Fibroblast of skin of abdomen (primary cell): Measurements from ENCODE around the gene MAT2B. TPM values are rescaled to one million over a fixed set of nuclear protein-coding genes. Genes with fewer than 3 reads are reported as not detected.
A peak's percentile ranks its signal among the peaks of the same experiment; 100 is the strongest.

ENCODE experiments used
- DNase-seq: peaks from one replicate; pipeline ENCODE4 v3.0.0-alpha.2; 2013
- polyA plus RNA-seq, 2 experiments: library from polyadenylated mRNA; unstranded; fragments of 120-200 nt; gene quantifications; one replicate each; pipeline ENCODE4 v1.2.1, GENCODE V29; 2013; ENCODE audit not compliant: insufficient read length in 2 of 2

The MAT2B gene
- polyA plus RNA-seq (2013, experiment 1 of 2; ENCODE audit: insufficient read length) = 65.8 TPM
- polyA plus RNA-seq (2013, experiment 2 of 2; ENCODE audit: insufficient read length) = 65.3 TPM

DNA sequence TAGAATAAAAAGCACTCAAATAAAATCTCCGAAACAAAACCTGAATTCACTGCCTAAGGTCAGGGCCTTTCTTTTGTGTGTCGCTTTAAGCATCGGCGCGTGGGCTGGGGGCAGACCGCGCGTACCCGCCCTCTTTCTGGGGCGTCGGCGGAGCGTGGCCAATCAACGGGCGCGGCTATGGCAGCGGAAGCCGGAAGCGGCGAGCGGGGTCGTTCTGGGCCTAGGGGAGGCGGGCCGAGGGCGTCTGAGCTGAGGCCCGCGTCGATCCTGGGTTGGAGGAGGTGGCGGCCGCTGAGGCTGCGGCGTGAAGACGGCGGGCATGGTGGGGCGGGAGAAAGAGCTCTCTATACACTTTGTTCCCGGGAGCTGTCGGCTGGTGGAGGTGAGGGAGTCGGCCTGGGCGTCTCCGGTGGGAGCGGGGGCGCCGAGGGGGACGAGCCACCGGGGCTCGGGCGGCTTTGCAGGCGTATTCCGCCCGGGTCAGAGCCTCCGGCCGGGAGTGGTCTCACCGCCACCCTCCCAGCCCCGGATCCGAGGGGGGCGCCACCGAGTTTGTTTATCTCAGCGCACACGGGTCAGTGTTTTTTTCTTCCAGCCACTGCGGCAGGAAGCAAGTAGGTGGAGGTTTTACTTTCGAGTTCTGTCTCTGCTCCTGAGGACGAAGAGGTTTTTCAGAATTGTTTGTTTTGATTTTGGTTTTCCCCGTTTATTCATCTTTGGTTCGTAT lies at the start of gene MAT2B:
Gene MAT2B (plus strand): TSS at position 252 of the 727 bp plus-strand sequence. CDS start 68 bp downstream, at position 320.
- DNase-seq = peak; percentile 95

DNA sequence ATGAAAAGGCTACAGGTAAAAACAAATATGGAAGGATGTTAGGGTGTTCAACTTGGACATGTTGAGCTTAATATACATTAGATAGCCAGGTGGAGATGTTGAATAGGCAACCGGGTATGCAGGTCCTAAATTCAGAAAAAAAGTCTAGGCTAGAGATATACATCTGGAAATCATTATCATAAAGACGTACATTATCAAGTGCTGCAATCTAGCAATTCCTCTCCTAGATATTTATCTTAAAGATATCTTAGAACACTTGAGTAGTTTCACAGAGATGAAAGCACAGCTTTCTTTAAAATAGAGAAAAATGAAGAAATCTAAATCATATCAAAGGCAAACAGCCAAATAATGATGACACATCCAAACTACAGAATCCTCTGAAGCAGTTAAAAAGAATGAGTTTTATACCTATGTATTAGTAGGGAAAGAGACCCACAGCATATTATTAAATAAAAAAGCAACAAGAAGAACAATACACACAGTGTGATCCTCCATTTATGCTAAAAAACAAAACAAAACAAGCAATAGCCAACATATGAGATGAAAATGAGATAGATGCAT lies 49.3 kb upstream of the MAT2B start:
- DNase-seq = no peak

GRCh38 chr5:163456840-163457239 lies 48.6 kb upstream of the MAT2B start:
- DNase-seq = no peak

DNA sequence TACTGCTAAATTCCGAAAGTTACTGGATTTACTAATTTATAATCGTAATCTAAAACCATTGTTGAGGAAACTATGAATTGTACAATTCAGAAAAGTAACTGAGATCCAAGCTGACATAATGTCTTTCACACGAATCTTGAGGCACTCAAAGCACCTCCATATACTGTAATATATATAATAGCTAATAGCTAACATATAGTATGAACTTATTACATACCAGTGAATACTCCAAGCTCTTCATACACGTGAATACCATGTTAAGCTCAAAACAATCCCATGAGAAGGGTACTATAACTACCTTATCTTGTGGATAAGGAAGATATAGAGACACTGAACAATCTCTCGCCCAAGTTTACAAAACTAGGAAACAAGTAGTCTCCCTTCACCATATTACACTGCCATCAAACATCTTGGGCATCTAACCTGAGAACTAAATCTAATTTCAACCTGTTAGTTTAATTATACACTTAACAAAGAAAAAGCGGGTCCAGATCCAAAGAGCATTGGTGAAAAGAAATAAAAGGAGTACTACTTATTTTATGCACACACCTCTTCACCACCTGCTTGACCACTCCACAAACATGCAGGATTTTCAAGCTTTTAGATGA lies 46.5 kb upstream of the MAT2B start:
- no peak for DNase-seq

DNA sequence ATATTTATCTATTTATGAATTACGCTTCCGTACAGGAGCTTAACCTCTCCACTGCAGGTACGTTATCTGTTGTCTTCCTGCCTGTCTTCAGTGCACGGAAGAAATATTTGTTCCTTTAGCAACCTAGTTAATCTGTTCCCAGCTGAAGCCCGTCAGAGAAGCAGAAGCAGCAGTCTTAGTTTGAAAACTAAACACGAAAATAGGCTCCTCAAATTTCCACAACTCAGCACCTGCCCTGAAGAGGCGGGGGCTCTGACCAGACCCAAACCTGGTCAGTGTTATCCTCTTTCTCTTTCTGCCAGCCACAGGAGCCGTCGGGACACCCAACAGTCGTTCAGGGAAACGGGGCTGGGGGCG lies 46.0 kb upstream of the MAT2B start:
- DNase-seq = no peak

DNA sequence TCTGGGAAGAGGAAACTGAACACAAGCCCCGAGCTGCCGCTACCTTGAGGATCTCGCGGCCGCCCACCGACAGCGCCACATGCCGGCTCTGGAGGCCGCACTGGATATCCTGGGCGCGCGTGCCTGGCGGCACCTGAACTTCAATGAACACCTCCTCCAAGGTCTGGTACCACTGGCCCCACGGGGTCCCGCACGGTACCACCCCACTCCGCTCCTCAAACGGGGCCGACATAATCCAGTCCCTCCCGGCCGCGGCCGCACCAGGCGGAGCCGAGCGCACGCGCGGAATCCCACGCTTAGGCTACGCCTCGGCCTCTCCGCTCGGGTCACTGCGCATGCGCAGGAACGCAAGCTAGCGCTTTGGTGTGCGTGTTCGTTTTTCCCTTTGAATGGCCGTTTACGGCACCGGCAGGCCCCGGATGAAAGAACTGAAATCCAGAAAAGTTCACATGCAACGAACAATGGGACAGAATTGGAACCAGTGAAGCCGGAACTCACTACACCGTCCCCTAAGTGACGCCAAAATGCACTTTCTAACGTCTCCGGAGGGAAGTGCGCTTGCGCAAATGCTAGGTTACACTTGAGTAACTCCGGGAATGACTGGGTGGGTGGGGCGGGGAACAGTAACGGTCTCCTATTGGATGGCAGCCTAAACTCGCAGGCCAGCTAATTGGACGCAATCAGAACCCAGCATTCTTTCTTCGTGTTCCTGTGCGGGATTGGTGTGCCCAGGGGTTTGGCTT lies 45.4 kb upstream of the MAT2B start, which contains the start of gene NUDCD2:
Gene NUDCD2 (minus strand): TSS at position 284 of the 743 bp plus-strand sequence. CDS start 52 bp downstream, at position 232.
- DNase-seq = peak; percentile 99

- DNase-seq = no peak
Observed at GRCh38 chr5:163460562-163461171, 44.8 kb upstream of the MAT2B start, which contains the start of gene HMMR. HMMR (plus strand) TSS chr5:163460632; CDS start chr5:163460693, 61 bp downstream.

- DNase-seq = no peak
Observed at GRCh38 chr5:163463063-163463435, 42.4 kb upstream of the MAT2B start.

DNA sequence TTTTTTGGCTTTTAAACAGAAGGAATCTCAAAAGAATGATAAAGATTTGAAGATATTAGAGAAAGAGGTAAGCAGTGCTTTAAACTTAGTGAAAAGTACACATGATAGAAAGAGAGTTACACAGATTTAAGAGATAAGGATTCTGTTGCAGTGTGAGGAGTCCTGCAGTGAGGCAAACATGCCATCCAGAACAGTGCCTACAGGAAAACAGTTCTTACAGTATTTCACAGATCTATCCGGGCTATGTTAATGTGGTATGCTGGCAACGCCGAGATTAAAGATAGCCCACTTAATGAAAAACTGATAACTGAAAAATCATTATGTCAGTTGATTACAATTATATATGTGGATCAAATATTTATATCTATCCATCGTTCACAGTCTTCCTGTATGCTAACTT lies 37.7 kb upstream of the MAT2B start:
- DNase-seq = no peak

GRCh38 chr5:163473635-163474243 lies 31.7 kb upstream of the MAT2B start:
- no peak for DNase-seq

GRCh38 chr5:163475411-163475810 lies 30.0 kb upstream of the MAT2B start:
- no peak for DNase-seq

GRCh38 chr5:163478126-163478981 lies 27.1 kb upstream of the MAT2B start:
- no peak for DNase-seq

DNA sequence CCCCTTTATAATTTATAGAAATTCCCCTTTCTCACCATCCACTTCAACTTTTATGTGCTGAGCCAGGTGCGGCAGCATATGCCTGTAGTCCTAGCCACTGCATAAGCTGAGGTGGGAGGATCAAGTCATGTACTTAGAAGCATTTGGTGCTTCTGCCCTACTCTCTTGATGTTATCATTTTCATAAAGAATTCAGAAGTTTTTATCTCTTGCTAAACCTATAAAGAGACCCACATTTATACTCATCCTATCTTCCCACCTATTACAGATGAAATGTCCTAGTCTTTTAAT lies 26.5 kb upstream of the MAT2B start:
- no peak for DNase-seq

GRCh38 chr5:163489055-163489744 lies 16.2 kb upstream of the MAT2B start:
- peak; percentile 10 for DNase-seq

GRCh38 chr5:163489745-163490075 lies 15.7 kb upstream of the MAT2B start:
- DNase-seq = no peak

GRCh38 chr5:163496286-163496685 lies 9.1 kb upstream of the MAT2B start:
- peak; percentile 48 for DNase-seq

DNA sequence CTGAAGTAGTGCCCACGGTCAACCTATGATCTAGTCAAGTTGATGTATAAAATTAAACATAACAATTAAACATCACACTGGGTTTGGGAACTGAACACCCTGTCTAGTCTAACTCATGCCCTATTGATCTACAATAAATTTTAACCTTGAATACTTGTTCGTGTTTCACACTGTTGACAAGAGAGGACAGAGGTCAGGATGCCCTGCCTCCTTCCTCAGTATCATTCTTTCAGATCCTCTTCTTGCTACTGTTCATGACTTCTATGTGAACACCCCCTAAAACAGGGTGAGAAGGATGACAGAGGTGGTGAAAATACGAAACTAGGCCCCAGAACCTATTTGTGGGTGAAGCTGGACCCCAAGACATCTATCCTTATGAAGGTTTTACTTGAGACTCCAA lies 8.1 kb upstream of the MAT2B start:
- no peak for DNase-seq

- peak; percentile 51 for DNase-seq
Observed at GRCh38 chr5:163498886-163499285, 6.5 kb upstream of the MAT2B start.

DNA sequence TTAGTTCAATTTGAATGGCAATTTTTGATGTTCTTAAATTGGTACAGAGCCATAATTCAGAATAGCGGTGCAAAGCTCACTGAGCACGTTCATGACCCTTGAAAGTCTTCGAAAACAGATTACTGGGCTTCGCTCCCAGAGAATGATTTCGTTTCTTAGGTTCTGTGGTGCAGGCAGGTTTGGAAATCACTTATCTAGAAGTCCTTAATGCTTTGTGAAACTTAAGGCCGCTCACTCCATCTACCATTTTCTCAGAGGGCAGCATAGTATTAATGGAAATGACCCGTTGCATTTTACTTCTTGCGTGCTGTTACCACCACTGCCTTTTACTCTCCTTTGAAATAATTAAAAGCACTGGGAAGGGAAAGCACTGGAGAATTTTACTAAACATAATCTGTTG lies 2.9 kb upstream of the MAT2B start:
- no peak for DNase-seq

DNA sequence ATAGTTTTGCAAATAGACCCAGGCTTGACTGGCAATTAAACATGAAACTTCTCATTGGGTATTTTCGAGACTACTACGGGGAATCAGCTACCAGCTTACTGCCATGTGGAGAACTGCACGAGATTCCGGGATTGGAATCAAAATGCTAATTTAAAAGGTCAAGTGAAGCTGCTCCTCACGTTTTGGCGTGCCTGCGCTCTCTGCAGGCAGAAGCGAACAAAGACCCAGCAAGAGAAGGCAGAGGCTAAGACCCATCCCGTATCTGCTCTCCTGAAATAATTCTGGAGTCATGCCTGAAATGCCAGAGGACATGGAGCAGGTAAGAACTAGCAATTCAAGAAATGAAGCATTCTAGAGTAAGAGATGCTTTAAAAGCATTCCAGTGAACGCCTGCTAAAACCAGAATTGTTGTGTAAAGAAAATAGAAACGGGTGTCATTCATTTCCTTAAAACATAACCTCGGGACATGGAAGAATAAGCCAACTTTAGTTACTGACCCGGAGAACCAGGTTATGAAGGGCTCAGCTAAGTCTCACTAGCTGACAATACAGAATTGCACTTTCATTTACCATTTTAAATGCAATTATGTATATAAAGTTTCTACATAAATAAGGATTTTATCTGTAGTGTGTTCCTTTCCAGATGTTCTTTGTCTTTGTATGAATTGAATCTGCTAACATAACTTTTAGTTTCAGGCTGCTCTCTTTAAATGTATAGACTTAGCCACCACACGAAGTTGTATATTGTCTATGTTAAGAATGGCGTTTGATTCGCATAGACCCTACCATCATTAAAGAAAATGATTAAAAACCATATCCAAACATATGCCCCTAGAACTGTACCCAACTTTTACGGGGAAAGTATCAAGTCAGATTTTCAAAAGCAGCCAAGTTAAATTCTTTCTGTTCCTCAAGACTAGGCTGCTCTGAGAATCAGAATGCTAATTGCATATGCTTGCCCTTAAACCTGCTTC lies 2.0 kb upstream of the MAT2B start:
- DNase-seq = peak; percentile 83
